ENCODE results near the gene NLRC3. TPM values are rescaled to one million over a fixed set of nuclear protein-coding genes. Genes with fewer than 3 reads are reported as not detected.

NLRC3 gene
- total RNA-seq, 1 experiment from 2014 or later, result not detected

- H3K9me3 ChIP-seq, result no peaks in the 10 kb centered on the region
- Mint-ChIP-seq H3K36me3 (ENCODE audit: insufficient read depth, unreplicated experiment) (no peaks in the 10 kb centered on the region), H3K4me3 (ENCODE audit: unreplicated experiment) (no peak overlapping the region), H3K27me3 (ENCODE audit: insufficient read depth, unreplicated experiment) (no peaks in the 10 kb centered on the region), H3K4me1 (ENCODE audit: low read depth, unreplicated experiment) (no peaks in the 10 kb centered on the region), H3K27ac (ENCODE audit: unreplicated experiment) (no peak overlapping the region), H3K9me3 (ENCODE audit: unreplicated experiment) (no peaks in the 10 kb centered on the region)
- CTCF ChIA-PET, result no interaction called here
- no peaks in the 10 kb centered on the region for H3K36me3 ChIP-seq (ENCODE audit: control insufficient read depth, insufficient read depth, low read length)
- POLR2A ChIA-PET, result no interaction called here
- no peaks in the 10 kb centered on the region for H3K4me1 ChIP-seq
- no peaks in the 10 kb centered on the region for H3K27me3 ChIP-seq (replicated peaks; ENCODE audit: control insufficient read depth, insufficient read depth, low read length)
- BruUV-seq (replicated peaks), result no TSS peak
- TF ChIP-seq CTCF (IDR thresholded peaks at IDR 0.05; ENCODE audit: insufficient read depth in 1 of 2, low read depth in 1 of 2, low read length in 1 of 2, severe bottlenecking in 1 of 2, unreplicated experiment in 1 of 2), result no peak
- no peak overlapping the region for H3K4me3 ChIP-seq (ENCODE audit: low read depth, low read length)
- no peak for DNase-seq
- intact Hi-C loops (cut with micrococcal nuclease; ENCODE audit: unreplicated experiment), result no loop called here
Observed at GRCh38 chr16:3561626-3562025, 15.6 kb downstream of the NLRC3 start.

- ChIA-PET POLR2A (no interaction called here), CTCF (no interaction called here)
- 0 out of 2 replicates have a peak, but pooled peaks cover 5% of the 10 kb centered on the region for H3K4me1 ChIP-seq
- intact Hi-C loops (cut with micrococcal nuclease; ENCODE audit: unreplicated experiment), result no loop called here
- H3K27ac Mint-ChIP-seq (ENCODE audit: unreplicated experiment), result no peak overlapping the region
- no peaks in the 10 kb centered on the region for H3K4me1 Mint-ChIP-seq (ENCODE audit: low read depth, unreplicated experiment)
- no peaks in the 10 kb centered on the region for H3K36me3 ChIP-seq (ENCODE audit: control insufficient read depth, insufficient read depth, low read length)
- TF ChIP-seq CTCF (IDR thresholded peaks at IDR 0.05; ENCODE audit: insufficient read depth in 1 of 2, low read depth in 1 of 2, low read length in 1 of 2, severe bottlenecking in 1 of 2, unreplicated experiment in 1 of 2), result no peak
- H3K27me3 ChIP-seq (replicated peaks; ENCODE audit: control insufficient read depth, insufficient read depth, low read length), result no peaks in the 10 kb centered on the region
- no peaks in the 10 kb centered on the region for H3K27me3 Mint-ChIP-seq (ENCODE audit: insufficient read depth, unreplicated experiment)
- DNase-seq, result no peak
- H3K4me3 ChIP-seq (ENCODE audit: low read depth, low read length), result no peak overlapping the region
- BruUV-seq (replicated peaks), result no TSS peak
- H3K4me3 Mint-ChIP-seq (ENCODE audit: unreplicated experiment), result no peak overlapping the region
- H3K9me3 Mint-ChIP-seq (ENCODE audit: unreplicated experiment), result peaks cover 10% of the 10 kb centered on the region
- H3K9me3 ChIP-seq, result no peaks in the 10 kb centered on the region
- H3K36me3 Mint-ChIP-seq (ENCODE audit: insufficient read depth, unreplicated experiment), result no peaks in the 10 kb centered on the region
Observed at GRCh38 chr16:3554351-3554928, 22.8 kb downstream of the NLRC3 start.

- Histone ChIP-seq H3K4me3 (ENCODE audit: low read depth, low read length) (peak overlapping the region; percentile 4; the same call in 1 of the 2 replicates), H3K4me1 (0 out of 2 replicates have a peak, but pooled peaks cover 5% of the 10 kb centered on the region), H3K27me3 (replicated peaks; ENCODE audit: control insufficient read depth, insufficient read depth, low read length) (no peaks in the 10 kb centered on the region), H3K36me3 (ENCODE audit: control insufficient read depth, insufficient read depth, low read length) (no peaks in the 10 kb centered on the region), H3K9me3 (no peaks in the 10 kb centered on the region)
- intact Hi-C loops (cut with micrococcal nuclease; ENCODE audit: unreplicated experiment), result no loop called here
- no peak for TF ChIP-seq CTCF (IDR thresholded peaks at IDR 0.05; ENCODE audit: insufficient read depth in 1 of 2, low read depth in 1 of 2, low read length in 1 of 2, severe bottlenecking in 1 of 2, unreplicated experiment in 1 of 2)
- DNase-seq, result no peak
- ChIA-PET POLR2A (no interaction called here), CTCF (no interaction called here)
- Mint-ChIP-seq H3K9me3 (ENCODE audit: unreplicated experiment) (peaks cover 10% of the 10 kb centered on the region), H3K4me3 (ENCODE audit: unreplicated experiment) (no peak overlapping the region), H3K27me3 (ENCODE audit: insufficient read depth, unreplicated experiment) (no peaks in the 10 kb centered on the region), H3K27ac (ENCODE audit: unreplicated experiment) (no peak overlapping the region), H3K4me1 (ENCODE audit: low read depth, unreplicated experiment) (no peaks in the 10 kb centered on the region), H3K36me3 (ENCODE audit: insufficient read depth, unreplicated experiment) (no peaks in the 10 kb centered on the region)
- no TSS peak for BruUV-seq (replicated peaks)
Observed at GRCh38 chr16:3553138-3553923, 23.9 kb downstream of the NLRC3 start.

Data from Caco-2 (cell line).